HEK293T (cell line): ENCODE measurements around the gene PHF3.

Experiments used
- ARNT ChIP-seq: fragments of 450-650 bp; IDR thresholded peaks from 2 replicates; pipeline ENCODE4 v1.6.1; 2017; ENCODE audit warnings: mild to moderate bottlenecking
- BHLHE40 ChIP-seq: fragments of 450-650 bp; IDR thresholded peaks from 2 replicates; pipeline ENCODE4 v1.6.1; 2016; ENCODE audit warnings: mild to moderate bottlenecking, moderate library complexity, borderline replicate concordance
- CTBP1 ChIP-seq: fragments of 450-650 bp; IDR thresholded peaks from 2 replicates; pipeline ENCODE4 v1.6.1; 2016; ENCODE audit warnings: borderline replicate concordance
- ELF4 ChIP-seq: fragments of 450-650 bp; IDR thresholded peaks from 2 replicates; pipeline ENCODE4 v1.6.1; 2017; ENCODE audit warnings: antibody characterized with exemption
- FOXK2 ChIP-seq: fragments of 450-650 bp; IDR thresholded peaks from 2 replicates; pipeline ENCODE4 v1.6.1; 2016; ENCODE audit warnings: mild to moderate bottlenecking
- FOXM1 ChIP-seq: fragments of 450-650 bp; IDR thresholded peaks from 2 replicates; pipeline ENCODE4 v1.6.1; 2017; ENCODE audit warnings: mild to moderate bottlenecking, borderline replicate concordance
- NFRKB ChIP-seq: fragments of 450-650 bp; IDR thresholded peaks from 2 replicates; pipeline ENCODE4 v1.6.1; 2016; ENCODE audit warnings: mild to moderate bottlenecking, moderate library complexity
- SP1 ChIP-seq: fragments of 450-650 bp; IDR thresholded peaks from 2 replicates; pipeline ENCODE4 v1.6.1; 2017
- TARDBP ChIP-seq: fragments of 450-650 bp; IDR thresholded peaks from 2 replicates; pipeline ENCODE4 v1.6.1; 2016
- ZNF384 ChIP-seq: fragments of 450-650 bp; IDR thresholded peaks from 2 replicates; pipeline ENCODE4 v1.6.1; 2016

- TF ChIP-seq TARDBP (no peak), ELF4 (no peak), SP1 (no peak), BHLHE40 (no peak), CTBP1 (no peak), ARNT (no peak), FOXK2 (no peak), NFRKB (no peak), ZNF384 (no peak), FOXM1 (no peak)
Measured at GRCh38 chr6:63764318-63764916, 128.8 kb downstream of the PHF3 start.
